ENCODE data around the gene NSG1. TPM values are rescaled to one million over a fixed set of nuclear protein-coding genes. Genes with fewer than 3 reads are reported as not detected.

The NSG1 gene
- total and polyA plus RNA-seq, 2 of the 13 experiments (the other 11 are each of a cell fraction or from before 2014, with no cell fraction given): not detected

DNA sequence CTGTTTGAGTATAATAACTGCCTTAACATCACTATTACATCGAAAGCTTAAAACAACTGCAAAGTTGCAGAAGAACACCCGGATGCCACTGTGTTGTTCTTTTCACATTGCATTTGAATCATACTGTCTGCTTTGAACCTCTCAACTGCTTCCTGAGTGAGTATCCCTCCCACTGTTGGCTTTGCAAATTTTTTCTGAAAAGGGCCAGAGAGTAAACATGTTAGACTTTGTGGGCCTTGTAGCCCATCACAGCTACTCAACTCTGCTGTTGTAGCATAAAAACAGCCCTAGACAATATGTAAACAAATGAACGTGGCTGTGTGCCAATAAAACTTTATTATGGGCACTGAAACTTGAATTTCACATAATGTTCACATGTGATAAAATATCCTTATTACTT lies 76.1 kb downstream of the NSG1 start (continued):
- TF ChIP-seq ZBTB21 (CRISPR knock-in tag; IDR thresholded peaks at IDR 0.05) (no peak), FOXA3 (CRISPR knock-in tag; IDR thresholded peaks at IDR 0.05) (peak; percentile 91), RFXAP (CRISPR knock-in tag; IDR thresholded peaks at IDR 0.05; ENCODE audit: borderline replicate concordance) (no peak), ELF3 (CRISPR knock-in tag; IDR thresholded peaks at IDR 0.05) (peak; percentile 53; the same call in 1 of the 2 replicates), CREM (IDR thresholded peaks at IDR 0.05) (peak; percentile 50; the same call in 1 of the 2 replicates), CREM (CRISPR knock-in tag; IDR thresholded peaks at IDR 0.05) (no peak), MED1 (CRISPR knock-in tag; IDR thresholded peaks at IDR 0.05) (peak; percentile 81), GATAD2A (CRISPR knock-in tag; IDR thresholded peaks at IDR 0.05) (peak; percentile 64; the same call in 1 of the 2 replicates), MAFK (conservative IDR thresholded peaks at IDR 0.05 in 1 of 2, IDR thresholded peaks at IDR 0.05 in 1 of 2; ENCODE audit: low read length in 2 of 2) (peak in 1 of 2 experiments; percentile 8; a peak in 1 of 4 replicates), SP5 (CRISPR knock-in tag; IDR thresholded peaks at IDR 0.05; ENCODE audit: borderline replicate concordance, low read depth) (peak; percentile 94), SALL1 (CRISPR knock-in tag; IDR thresholded peaks at IDR 0.05) (peak; percentile 59; the same call in 1 of the 2 replicates)
- TF ChIP-seq, protein P1, sequence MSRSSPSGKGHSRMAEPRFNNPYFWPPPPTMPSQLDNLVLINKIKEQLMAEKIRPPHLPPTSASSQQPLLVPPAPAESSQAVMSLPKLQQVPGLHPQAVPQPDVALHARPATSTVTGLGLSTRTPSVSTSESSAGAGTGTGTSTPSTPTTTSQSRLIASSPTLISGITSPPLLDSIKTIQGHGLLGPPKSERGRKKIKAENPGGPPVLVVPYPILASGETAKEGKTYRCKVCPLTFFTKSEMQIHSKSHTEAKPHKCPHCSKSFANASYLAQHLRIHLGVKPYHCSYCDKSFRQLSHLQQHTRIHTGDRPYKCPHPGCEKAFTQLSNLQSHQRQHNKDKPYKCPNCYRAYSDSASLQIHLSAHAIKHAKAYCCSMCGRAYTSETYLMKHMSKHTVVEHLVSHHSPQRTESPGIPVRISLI (CRISPR knock-in tag; IDR thresholded peaks at IDR 0.05; ENCODE audit: borderline replicate concordance): peak; percentile 68; the same call in 1 of the 2 replicates
- TF ChIP-seq, protein P2, sequence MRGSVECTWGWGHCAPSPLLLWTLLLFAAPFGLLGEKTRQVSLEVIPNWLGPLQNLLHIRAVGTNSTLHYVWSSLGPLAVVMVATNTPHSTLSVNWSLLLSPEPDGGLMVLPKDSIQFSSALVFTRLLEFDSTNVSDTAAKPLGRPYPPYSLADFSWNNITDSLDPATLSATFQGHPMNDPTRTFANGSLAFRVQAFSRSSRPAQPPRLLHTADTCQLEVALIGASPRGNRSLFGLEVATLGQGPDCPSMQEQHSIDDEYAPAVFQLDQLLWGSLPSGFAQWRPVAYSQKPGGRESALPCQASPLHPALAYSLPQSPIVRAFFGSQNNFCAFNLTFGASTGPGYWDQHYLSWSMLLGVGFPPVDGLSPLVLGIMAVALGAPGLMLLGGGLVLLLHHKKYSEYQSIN (CRISPR knock-in tag; IDR thresholded peaks at IDR 0.05; ENCODE audit: borderline replicate concordance): no peak
- TF ChIP-seq, protein P3, sequence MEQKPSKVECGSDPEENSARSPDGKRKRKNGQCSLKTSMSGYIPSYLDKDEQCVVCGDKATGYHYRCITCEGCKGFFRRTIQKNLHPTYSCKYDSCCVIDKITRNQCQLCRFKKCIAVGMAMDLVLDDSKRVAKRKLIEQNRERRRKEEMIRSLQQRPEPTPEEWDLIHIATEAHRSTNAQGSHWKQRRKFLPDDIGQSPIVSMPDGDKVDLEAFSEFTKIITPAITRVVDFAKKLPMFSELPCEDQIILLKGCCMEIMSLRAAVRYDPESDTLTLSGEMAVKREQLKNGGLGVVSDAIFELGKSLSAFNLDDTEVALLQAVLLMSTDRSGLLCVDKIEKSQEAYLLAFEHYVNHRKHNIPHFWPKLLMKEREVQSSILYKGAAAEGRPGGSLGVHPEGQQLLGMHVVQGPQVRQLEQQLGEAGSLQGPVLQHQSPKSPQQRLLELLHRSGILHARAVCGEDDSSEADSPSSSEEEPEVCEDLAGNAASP (CRISPR knock-in tag; IDR thresholded peaks at IDR 0.05; ENCODE audit: borderline replicate concordance): no peak; the same call in 1 of the 2 replicates
- TF ChIP-seq, protein P4, sequence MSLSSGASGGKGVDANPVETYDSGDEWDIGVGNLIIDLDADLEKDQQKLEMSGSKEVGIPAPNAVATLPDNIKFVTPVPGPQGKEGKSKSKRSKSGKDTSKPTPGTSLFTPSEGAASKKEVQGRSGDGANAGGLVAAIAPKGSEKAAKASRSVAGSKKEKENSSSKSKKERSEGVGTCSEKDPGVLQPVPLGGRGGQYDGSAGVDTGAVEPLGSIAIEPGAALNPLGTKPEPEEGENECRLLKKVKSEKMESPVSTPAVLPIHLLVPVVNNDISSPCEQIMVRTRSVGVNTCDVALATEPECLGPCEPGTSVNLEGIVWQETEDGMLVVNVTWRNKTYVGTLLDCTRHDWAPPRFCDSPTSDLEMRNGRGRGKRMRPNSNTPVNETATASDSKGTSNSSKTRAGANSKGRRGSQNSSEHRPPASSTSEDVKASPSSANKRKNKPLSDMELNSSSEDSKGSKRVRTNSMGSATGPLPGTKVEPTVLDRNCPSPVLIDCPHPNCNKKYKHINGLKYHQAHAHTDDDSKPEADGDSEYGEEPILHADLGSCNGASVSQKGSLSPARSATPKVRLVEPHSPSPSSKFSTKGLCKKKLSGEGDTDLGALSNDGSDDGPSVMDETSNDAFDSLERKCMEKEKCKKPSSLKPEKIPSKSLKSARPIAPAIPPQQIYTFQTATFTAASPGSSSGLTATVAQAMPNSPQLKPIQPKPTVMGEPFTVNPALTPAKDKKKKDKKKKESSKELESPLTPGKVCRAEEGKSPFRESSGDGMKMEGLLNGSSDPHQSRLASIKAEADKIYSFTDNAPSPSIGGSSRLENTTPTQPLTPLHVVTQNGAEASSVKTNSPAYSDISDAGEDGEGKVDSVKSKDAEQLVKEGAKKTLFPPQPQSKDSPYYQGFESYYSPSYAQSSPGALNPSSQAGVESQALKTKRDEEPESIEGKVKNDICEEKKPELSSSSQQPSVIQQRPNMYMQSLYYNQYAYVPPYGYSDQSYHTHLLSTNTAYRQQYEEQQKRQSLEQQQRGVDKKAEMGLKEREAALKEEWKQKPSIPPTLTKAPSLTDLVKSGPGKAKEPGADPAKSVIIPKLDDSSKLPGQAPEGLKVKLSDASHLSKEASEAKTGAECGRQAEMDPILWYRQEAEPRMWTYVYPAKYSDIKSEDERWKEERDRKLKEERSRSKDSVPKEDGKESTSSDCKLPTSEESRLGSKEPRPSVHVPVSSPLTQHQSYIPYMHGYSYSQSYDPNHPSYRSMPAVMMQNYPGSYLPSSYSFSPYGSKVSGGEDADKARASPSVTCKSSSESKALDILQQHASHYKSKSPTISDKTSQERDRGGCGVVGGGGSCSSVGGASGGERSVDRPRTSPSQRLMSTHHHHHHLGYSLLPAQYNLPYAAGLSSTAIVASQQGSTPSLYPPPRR (CRISPR knock-in tag; IDR thresholded peaks at IDR 0.05; ENCODE audit: borderline replicate concordance): peak; percentile 68; the same call in 1 of the 2 replicates
- TF ChIP-seq, protein P5, sequence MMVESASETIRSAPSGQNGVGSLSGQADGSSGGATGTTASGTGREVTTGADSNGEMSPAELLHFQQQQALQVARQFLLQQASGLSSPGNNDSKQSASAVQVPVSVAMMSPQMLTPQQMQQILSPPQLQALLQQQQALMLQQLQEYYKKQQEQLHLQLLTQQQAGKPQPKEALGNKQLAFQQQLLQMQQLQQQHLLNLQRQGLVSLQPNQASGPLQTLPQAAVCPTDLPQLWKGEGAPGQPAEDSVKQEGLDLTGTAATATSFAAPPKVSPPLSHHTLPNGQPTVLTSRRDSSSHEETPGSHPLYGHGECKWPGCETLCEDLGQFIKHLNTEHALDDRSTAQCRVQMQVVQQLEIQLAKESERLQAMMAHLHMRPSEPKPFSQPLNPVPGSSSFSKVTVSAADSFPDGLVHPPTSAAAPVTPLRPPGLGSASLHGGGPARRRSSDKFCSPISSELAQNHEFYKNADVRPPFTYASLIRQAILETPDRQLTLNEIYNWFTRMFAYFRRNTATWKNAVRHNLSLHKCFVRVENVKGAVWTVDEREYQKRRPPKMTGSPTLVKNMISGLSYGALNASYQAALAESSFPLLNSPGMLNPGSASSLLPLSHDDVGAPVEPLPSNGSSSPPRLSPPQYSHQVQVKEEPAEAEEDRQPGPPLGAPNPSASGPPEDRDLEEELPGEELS (CRISPR knock-in tag; IDR thresholded peaks at IDR 0.05): peak; percentile 92

All from HepG2 (cell line).